BJ (cell line): ENCODE data around the gene GPR4. TPM values are rescaled to one million over a fixed set of nuclear protein-coding genes. Genes with fewer than 3 reads are reported as not detected.

Experiments
- CTCF ChIA-PET: fragments of 350-600 bp; formaldehyde crosslinking; extraction: SDS; loops from one replicate; lab custom pipeline; 2021; ENCODE audit warnings: antibody characterized with exemption, inconsistent platforms; lab: Yijun Ruan, JAX
- POLR2A ChIA-PET: fragments of 300-600 bp; sonication (Branson Sonifier 250); formaldehyde crosslinking; extraction: SDS; loops from one replicate; lab custom pipeline; 2021; ENCODE audit warnings: antibody characterized with exemption; lab: Charles Lee
- DNase-seq: peaks from one replicate; pipeline ENCODE4 v3.0.0-alpha.2; 2011; ENCODE audit warnings: low read depth
- H3K27me3 ChIP-seq: 2 replicates; pipeline ENCODE4 v1.6.0; 2011; ENCODE audit warnings: low read length; ENCODE audit not compliant: control insufficient read depth, insufficient read depth
- H3K36me3 ChIP-seq: 2 replicates; pipeline ENCODE4 v1.5.1; 2011; ENCODE audit warnings: low read length; ENCODE audit not compliant: control insufficient read depth, insufficient read depth
- H3K4me3 ChIP-seq: 2 replicates; pipeline ENCODE4 v1.5.1; 2011; ENCODE audit warnings: low read depth, mild to moderate bottlenecking, control low read depth, low read length
- polyA plus RNA-seq: library from polyadenylated mRNA; depleted of rRNA; stranded (reverse); fragments of >200 nt; gene quantifications from 2 replicates; pipeline ENCODE4 v1.2.3, GENCODE V29; 2011
- TF ChIP-seq, protein P1 (sequence below): IDR thresholded peaks from 2 replicates; pipeline ENCODE4 v1.5.1; 2011; ENCODE audit warnings: low read depth, mild to moderate bottlenecking, control low read depth, inconsistent platforms, low read length, moderate library complexity; ENCODE audit not compliant: insufficient read depth

GPR4 gene
- polyA plus RNA-seq, 1 experiment: 0.06 TPM

GRCh38 chr19:45571457-45572220, 30.4 kb downstream of the GPR4 start:
- 0 out of 2 replicates have a peak, but pooled peaks cover 2% of the 10 kb centered on the region for H3K36me3 ChIP-seq
- CTCF ChIA-PET: interaction anchor here (1.0 to 1.6 kb wide), 4 partner anchors 13 to 86 kb away, joined by 4 to 5 read pairs (median 4); no protein-coding TSS in a partner anchor
- POLR2A ChIA-PET: no interaction called here
- no peak for DNase-seq
- no peaks in the 10 kb centered on the region for H3K27me3 ChIP-seq
- H3K4me3 ChIP-seq: no peak overlapping the region
- TF ChIP-seq, protein P1, sequence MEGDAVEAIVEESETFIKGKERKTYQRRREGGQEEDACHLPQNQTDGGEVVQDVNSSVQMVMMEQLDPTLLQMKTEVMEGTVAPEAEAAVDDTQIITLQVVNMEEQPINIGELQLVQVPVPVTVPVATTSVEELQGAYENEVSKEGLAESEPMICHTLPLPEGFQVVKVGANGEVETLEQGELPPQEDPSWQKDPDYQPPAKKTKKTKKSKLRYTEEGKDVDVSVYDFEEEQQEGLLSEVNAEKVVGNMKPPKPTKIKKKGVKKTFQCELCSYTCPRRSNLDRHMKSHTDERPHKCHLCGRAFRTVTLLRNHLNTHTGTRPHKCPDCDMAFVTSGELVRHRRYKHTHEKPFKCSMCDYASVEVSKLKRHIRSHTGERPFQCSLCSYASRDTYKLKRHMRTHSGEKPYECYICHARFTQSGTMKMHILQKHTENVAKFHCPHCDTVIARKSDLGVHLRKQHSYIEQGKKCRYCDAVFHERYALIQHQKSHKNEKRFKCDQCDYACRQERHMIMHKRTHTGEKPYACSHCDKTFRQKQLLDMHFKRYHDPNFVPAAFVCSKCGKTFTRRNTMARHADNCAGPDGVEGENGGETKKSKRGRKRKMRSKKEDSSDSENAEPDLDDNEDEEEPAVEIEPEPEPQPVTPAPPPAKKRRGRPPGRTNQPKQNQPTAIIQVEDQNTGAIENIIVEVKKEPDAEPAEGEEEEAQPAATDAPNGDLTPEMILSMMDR: no peak

GRCh38 chr19:45569619-45570421, 32.2 kb downstream of the GPR4 start:
- no peak for DNase-seq
- TF ChIP-seq, protein P1: peak; percentile 91
- Histone ChIP-seq H3K4me3 (no peak overlapping the region), H3K36me3 (0 out of 2 replicates have a peak, but pooled peaks cover 2% of the 10 kb centered on the region), H3K27me3 (no peaks in the 10 kb centered on the region)
- POLR2A ChIA-PET: no interaction called here
- CTCF ChIA-PET: interaction anchor here (0.8 to 1.4 kb wide), 7 partner anchors 12 to 130 kb away, joined by 3 to 4 read pairs (median 4); no protein-coding TSS in a partner anchor

- no peaks in the 10 kb centered on the region for H3K27me3 ChIP-seq
- H3K4me3 ChIP-seq: no peak overlapping the region
- H3K36me3 ChIP-seq: 0 out of 2 replicates have a peak, but pooled peaks cover 2% of the 10 kb centered on the region
- POLR2A ChIA-PET: no interaction called here
- TF ChIP-seq, protein P1: no peak
- CTCF ChIA-PET: interaction anchor here (0.8 to 3.1 kb wide), 3 partner anchors 11 to 74 kb away, joined by 3 to 14 read pairs (median 3); no protein-coding TSS in a partner anchor
- DNase-seq: no peak
Observed at GRCh38 chr19:45568732-45569131, 33.3 kb downstream of the GPR4 start.

- POLR2A ChIA-PET: interaction anchor here (0.6 kb wide), 1 partner anchor 43 kb away, joined by 4 read pairs; no protein-coding TSS in a partner anchor
- CTCF ChIA-PET: interaction anchor here (0.8 to 3.1 kb wide), 3 partner anchors 10 to 82 kb away, joined by 3 to 14 read pairs (median 3); no protein-coding TSS in a partner anchor
Observed at GRCh38 chr19:45567609-45568008, 34.4 kb downstream of the GPR4 start.

More at GRCh38 chr19:45567609-45568008, 34.4 kb downstream of the GPR4 start:
- H3K27me3 ChIP-seq: no peaks in the 10 kb centered on the region
- no peak for DNase-seq
- TF ChIP-seq, protein P1: no peak
- no peaks in the 10 kb centered on the region for H3K36me3 ChIP-seq
- no peak overlapping the region for H3K4me3 ChIP-seq
